Retina (tissue), 1 donor: Measurements from ENCODE around the gene ANKS3.

ENCODE experiments used
- DNase-seq: peaks from one replicate; pipeline ENCODE4 v3.0.0-alpha.2; 2016

ANKS3 gene

DNA sequence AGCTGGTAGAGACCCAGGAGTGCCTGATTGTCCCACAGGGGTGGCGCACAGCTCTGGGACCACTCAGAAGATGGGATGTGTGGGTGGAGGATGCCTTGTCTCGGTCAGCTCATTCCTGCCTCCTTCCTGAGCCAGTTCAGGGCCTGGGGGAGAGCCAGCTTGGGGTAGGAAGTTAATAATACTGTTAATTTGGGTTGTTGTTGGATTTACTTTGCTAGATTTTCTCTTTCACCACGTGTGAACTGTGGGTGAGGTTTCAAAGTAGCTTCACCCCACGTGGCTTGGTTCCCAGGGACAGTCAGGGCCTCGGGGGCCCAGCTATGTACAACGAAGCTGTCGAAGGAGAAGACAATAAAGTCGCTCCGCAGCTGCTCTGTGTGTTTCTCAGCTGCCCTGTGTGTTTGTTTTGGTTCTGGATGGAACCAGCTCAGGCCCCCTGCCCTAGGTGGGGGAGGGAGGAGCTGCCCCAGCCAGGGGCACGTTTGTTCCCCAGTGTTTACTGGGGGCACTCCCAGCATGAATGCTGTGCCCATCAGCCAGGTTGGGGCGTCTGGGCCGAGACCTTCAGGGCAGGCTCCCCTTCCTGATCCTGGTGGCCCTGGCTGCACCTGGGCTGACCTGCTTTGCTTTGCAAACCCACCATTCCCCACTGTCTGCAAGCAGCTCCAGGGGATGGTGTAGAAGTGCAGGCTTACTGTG lies 38.4 kb downstream of the ANKS3 start:
- no peak for DNase-seq

DNA sequence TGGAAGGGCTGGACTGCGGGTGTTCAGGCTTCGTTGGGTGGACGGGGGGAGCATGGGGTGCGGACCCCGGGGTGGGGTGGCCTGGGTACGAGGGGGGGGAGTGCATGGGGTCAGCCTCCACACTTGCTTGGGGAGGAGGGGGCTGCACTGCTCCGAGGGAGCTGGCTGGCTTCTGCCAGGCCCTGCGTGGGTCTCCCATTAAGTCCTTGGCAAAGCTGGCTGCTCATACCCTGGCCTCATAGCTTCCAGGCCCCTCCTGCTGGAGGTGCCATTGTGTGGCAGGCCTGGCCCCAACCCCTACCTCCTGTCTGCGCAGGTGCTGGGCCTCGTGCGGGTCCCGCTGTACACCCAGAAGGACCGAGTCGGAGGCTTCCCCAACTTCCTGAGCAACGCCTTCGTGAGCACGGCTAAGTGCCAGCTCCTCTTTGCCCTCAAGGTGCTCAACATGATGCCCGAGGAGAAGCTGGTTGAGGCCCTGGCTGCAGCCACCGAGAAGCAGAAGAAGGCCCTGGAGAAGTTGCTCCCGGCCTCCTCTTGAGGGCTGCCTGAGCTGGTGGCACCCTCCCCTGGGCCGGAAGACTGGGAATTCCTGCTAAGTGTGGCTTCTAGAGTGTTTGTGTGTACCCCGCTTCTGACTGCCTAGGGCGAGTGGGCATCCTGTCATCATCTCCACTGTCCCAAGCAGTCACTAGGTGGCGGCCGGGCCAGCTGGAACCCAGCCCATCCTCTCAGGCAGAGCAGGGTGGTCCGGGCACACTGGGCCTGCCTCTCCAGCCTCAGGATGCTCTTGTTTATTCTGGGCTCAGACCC lies 39.2 kb downstream of the ANKS3 start:
- no peak for DNase-seq

DNA sequence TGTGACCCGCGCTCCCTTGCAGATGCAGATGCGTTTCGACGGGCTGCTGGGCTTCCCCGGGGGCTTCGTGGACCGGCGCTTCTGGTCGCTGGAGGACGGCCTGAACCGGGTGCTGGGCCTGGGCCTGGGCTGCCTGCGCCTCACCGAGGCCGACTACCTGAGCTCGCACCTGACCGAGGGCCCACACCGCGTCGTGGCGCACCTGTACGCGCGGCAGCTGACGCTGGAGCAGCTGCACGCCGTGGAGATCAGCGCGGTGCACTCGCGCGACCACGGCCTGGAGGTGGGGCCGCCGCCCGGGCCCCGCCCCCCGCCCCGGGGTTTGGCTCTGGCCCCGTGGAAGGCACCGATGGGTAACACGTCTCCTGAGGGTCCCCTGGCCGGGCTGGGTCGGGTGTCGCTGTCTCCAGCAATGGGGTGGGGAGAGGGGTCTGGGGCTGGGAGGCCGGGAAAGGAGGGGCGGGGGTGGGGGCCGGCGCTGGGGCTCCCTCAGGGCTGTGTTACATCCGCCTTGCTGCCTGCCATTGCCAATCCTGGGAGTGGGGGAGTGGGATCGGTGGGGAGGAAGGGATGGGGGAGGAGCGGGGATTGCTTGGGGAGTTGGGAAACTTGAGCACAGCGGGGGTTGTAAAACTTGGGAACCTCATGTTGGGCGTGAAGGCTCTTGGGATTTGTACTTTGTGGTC lies 40.0 kb downstream of the ANKS3 start:
- no peak for DNase-seq

DNA sequence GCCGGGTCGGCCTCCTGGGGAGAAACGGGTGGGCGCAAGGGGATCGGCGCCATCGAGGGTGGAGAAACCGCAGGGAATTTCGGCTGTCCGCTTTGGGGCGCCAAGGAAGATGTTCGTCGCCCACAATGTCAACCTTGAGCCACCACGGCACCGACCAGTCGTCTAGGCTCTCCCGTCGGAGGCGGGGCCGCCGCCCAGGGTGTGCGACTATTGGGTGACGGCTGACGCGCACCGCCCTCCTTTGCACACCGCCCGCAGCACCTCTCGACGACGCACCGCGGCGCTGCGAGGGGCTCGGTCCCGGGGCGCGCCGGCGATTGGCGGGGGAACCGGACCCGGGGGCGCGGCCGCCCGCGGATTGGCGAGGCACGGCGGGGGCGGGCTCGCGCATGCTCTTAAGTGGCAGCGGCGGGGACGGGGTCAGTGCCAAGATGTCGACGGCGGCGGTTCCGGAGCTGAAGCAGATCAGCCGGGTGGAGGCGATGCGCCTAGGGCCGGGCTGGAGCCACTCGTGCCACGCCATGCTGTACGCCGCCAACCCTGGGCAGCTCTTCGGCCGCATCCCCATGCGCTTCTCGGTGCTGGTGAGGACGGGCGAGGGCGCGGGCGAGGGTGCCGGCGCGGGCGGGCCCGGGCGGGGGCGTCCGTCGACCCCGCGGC lies 40.6 kb downstream of the ANKS3 start, which contains the start of gene NUDT16L1:
NUDT16L1 (plus strand) TSS at position 267 of the 660 bp plus-strand sequence; CDS start at position 432, 165 bp downstream.
- DNase-seq, result peak; percentile 95

DNA sequence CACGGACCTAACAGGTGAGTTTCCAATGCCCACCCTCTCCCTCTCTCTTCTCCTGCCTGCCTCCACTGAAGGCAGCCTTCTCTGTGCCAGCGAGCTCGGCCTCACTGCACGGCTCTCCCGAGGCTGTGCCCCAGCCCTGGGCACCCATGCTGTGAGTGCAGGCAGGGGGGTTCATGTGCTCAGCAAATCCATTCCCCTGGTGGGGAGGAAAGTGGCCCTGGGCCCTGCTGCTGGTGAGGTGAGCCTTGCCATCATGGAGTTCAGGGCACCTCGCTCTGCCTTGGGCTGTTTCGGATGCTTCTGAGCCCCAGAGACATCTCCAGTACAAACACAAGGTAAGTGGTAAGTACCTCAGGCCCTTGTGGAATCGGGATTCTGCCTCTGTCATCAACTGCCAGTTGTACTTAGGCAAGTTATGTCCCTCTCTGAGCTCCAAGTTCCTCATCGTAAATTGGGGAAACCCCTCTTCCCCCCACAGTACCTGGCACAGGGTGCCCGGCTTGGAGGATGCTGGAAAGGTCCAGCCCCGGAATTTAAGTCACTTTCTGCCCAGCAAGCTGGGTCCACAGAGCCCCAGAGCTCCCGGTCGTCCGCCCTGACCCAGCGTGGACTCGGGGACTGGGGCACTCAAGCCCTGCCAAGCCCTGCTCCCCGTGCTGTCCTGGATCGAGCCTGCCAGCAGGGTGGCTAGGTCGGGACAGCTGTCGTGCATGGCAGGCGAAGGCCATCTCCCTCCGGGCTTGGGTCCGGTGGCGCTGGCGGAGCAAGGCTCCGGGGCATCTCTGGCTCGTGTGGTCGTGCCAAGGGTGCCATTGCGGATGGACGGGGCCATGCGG lies 41.4 kb downstream of the ANKS3 start:
- no peak for DNase-seq

DNA sequence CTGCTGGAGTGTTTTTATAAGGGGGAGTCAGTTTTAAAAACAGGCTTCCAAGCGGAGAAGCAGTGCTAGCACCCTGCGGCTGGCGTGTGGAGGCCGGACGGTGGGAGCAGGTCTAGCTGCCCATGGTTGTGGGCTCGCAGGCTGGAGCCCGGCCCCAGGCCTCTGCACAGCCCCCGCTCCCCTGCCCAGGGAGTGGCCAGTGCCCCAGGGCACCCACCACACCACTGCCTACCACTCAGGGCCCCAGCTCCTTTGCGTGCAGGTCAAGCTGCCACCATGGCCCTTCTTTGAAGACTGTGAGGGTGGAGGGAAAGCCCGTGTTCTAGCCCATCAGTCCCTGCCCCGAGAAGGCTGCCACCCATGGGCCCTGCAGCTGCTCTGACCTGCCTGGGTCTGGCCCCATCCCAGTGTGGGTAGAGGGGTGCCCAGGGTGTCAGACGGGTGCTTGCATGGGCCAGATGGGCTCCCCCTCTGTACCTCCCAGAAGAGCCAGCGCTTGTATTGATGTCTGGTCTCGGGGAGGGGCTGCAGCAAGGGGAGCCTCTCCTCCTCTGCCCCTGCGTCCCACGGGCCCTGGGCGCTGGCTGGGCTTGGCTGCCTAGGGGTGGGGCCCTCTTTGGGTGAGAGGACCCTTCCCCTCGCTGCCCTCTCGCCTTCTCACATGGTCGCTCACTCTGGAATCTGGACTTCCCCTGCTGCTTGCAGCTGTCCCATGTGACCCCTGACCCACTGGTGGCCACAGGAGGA lies 42.2 kb downstream of the ANKS3 start:
- no peak for DNase-seq

DNA sequence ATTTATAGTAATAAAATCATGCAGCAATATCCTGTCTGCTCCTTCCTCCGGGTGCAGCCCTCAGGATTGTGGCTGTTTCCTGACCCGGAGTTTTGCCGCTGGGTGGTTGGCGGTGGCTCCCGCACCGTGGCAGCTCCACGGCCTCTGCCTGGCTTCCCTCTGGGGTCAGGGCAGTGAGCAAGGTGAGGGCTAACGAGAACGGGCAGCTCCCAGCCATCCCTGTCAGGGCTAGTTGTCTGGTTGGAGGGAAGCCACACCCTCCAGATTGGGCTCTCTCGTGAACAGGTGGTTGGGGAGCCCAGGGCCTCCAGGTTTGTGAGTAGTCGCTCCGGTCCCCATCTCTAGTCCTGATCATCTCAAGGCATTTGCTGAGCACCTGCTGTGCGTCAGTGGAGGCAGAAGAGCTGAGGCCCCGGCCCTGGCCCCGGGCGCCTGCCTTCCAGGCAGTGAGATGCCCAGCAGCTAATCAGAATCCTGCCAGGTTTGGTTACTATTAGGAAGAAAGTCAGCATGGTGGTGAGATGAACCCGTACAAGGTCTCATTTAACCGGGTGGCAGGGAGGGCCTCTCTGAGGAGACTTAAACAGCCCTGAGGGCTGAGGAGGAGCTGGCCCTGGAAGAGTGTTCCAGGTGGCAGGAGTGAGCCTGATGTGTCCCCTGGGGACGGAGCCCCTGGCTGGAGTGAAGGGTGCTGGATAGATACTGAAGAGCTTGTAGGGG lies 43.0 kb downstream of the ANKS3 start:
- DNase-seq, result no peak

DNA sequence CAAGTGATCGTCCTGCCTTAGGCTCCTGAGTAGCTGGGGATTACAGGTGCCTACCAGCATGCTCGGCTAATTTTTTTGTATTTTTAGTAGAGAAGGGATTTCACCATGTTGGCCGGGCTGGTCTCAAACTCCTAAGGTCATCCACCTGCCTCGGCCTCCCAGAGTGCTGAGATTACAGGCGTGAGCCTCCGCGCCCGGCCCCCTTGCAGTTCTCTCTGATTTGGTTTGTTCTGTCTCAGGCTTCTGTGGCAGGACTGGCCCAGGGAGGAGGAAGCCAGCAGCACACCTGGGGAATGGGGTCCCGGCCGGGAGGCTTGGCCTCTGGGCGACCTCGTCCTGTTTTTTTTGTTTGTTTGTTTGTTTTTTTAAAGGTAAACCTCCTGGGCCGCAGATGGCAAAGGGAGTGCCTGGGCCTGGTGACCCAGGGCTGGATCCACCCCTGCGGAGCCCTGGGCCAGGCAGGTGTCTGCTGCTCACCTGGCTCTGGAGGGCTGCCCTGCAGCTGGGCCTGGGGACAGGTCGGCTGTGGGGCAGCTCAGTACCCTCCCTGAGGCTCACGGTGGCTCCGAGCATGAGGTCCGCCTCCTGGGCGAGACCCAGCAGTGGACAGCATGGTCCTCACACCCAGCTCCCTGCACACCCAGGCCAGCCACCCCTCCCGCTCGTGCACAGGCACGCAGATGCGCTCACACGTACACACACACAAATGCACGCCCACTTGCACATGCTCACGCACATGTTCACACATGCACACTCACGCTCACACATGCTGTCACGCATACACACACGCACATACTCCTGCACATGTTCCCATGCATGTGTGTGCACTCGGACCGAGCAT lies 44.0 kb downstream of the ANKS3 start:
- DNase-seq, result no peak

DNA sequence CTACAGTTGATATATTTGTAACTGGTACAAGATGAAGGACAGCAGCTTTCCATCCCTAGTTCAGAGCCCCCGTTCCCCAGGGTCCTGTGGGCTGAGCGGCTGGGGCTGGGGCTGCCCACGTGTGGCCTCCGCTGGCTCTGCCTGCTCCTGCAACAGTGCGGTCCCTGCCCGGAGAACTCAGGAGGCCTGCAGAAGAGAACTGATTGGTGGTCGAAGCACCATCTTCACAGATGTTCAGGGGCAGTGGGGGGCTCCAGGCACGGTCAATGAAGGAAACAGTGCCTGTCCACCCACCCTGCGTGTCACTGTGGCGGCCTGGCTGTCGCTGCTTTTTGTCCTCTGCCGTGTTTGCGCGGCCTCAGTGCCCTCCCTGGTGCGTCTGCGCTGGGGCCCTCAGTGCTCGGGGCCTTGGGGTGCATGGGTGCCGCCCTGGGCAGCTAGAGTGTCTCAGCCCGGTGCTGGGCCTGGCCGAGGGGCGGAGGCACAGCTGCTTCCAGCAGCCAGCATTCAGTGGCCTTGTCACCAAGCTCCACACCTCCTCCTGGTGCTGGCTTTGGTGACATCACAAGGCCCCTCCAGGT lies 44.9 kb downstream of the ANKS3 start:
- DNase-seq, result no peak

DNA sequence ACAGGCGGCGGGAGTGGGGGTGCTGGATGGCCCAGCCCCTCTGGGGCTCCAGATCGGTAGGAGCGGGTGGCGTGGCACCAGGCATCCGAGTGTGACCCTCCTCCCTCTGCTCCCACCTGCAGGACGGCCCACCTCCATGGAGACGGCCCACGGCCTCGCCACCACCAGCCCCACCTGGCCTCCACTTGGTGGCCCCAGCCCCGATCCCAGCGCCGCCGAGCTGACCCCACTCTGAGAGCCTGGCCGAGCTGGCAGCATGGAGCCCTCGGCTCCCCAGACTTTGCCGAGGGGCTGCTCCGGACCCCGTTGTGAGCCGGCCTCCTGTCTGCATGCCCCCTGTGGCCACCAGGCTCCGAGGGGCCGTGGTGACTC lies 45.4 kb downstream of the ANKS3 start:
- DNase-seq, result no peak

DNA sequence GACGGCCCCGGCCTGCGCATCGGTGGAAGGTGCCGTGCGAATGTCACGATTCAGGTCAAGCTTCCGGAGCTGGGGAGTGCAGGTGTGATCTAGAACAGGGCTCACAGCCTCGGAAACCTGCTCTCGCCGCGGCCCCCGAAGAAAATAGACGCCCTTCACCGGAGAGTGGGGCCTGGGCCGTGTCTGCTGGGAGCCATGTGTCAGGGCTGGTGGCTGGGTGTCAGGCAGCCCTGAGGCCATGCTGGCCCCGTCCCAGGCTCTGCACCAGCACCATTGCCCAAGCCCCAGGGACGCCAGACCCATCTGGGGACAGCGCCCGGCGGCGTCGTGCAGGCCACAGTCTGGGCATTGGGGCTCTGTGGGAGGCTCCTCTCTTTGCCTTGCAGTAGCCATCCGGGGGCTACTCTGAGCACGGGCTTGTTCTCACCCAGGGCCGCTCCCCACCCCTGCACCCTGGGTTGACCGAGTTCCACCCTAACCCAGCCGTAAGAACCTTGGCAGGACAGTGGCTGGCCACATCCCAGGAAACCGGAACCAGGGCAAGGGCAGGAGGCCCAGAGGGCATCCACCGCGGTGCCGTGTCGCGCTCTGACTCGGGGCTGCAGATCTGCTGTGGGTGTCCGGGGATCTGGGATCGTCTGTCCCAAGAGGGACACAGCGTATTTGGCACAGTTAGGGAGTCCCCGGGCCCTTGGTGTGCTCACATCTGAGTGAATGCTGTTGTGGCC lies 46.0 kb downstream of the ANKS3 start:
- DNase-seq, result no peak

DNA sequence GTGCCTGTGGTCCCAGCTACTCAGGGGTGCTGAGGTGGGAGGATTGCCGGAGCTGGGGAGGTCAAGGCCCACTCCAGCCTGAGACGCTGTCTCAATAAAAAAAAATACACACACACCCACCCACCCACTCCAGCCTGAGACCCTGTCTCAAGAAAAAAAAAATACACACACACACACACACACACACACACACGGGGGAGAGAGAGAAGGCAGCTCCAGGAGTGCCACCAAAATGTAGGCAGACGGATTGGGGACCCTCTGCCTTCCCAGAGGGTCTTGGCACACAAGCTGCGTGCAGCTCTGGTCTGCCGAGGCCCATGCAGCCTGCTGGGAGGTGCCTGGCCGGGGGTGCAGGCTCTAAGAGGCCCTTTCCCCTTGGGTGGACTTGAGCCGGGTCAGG lies 46.7 kb downstream of the ANKS3 start:
- no peak for DNase-seq

DNA sequence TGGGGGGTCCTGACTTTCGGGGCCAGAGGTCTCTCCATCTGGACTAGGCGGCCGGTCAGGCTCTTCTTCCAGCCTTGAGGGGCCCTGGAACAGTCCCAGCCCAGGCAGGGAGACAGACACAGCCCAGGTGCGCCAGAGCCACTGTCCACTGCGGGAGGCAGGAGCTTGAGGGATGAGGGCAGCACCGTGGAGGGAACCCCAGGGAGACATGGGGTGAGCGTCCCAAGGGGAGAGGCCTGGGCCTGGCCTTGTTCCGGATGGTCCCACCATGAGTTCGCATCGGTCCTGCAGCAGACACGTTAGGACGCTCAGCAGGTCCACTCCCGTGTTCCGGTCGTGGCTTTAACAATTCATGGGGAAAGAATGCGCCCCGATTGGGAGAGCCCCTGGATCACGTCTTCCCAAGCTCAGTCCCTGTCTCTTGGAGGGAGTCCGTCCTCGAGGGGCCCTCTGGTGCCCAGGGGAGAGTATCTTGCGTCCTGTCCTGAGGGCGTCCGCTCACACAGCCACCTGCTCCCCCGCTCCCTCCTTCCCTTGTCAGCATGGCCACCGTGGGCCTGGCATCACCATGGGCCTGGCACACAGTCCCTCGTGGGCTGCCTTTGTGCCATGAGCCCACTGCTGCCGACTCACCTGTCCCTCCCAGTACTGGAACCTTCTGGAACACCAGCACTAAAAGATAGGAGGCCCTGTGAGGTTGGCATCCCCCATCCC lies 47.4 kb downstream of the ANKS3 start:
- no peak for DNase-seq

DNA sequence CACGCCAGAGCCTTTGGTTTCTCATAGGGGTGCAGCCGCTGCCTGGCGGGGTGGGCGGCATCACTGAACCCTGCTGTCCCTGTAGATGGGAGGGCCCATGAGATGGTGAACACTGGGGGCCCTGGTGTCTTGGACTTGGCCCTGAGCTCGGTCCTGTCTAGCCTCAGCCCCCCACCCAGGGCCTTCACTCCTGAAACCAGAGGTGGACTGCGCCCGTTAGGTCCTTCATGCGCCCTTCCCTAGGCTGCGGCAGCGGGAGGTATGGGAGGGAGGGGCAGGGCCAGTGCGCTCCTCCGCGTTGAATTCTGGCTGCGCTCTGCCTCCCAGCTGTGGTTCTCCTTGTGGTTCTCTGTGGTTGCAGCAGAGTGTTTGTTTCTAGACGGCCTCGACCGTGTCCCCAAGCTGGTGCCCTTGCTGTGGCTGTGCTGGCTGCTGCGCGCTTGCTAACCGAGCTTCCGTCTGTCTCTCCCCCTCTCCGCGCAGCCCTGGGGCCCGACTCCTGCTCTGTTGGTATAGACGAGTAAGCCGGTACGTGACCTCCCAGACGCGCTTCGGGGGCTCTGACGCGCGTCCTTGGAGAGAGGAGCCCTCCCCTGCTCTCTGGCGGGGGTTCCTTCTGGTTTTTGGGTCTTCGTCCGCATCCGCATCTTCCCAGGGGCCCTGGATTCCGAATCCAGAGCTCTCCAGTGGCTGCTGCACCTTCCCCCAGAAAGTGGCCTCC lies 48.1 kb downstream of the ANKS3 start:
- DNase-seq, result no peak

DNA sequence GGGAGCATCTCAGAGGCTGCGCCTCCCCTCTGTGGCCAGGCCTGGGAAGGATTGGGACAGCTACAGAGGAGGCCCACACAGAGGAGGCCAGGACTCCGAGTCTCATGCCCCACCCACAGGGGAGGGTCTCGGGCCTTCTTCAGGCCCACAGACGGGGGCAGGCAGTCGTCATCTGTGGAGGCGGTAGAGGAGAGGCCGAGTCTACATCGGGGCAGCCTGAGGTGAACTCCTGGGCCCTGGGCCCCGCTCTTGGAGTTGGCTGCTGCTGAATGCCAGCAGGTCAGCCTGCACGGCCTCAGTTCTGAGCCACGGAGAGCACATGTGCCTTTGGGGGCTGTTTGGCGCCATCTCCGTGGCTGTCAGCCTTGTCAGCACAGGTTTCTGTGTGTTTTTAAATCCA lies 48.8 kb downstream of the ANKS3 start:
- DNase-seq, result no peak

DNA sequence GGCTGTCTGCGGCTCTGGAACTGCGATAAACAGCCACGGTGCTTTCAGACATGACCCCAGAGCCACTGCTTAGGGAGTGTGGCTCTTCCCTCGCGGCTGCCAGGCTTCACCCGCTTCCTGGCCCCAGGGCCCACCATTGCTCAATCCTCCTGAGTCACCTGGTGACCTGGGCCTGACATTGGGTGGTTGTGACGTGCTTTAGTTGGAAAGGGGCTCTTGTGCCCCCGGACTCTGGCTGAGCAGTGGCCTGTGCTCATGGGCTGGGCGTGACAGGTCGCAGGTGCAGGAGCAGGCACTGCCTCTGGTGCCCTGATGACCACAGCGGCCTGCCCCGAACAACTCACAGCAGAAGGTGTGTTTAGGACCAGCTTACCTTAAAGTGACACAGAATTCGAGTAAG lies 49.3 kb downstream of the ANKS3 start:
- DNase-seq, result no peak

DNA sequence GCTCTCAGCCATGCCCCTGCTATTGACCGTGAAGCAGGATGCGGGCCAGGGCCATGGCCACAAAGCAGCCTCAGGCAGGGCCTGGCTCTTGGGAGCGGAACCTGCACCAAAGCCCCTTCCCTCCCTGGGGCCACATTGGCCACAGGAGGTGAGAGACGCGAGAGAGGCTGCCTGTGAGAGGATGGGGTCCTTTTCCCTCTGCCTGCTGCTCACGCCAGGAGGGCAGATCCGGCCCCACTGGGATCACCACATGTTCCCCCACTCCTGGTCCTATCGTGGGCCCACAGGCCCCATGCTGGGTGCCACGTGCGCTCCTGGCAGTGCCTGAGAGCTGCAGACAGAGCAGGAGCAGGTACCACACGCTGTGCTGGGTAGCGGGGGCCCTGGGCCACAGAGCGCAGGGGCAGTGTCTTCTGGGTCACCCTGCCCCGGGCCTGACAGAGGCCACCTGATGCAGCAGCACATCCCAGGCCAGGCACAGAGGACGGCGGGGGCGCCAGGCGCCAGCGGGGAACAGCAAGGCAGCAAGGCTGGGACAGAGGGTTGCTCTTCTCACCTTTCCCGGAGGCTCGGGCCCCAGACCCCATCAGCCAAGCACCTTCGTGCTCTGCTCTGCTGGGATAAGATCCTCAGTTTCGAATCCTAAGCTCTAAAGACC lies 49.9 kb downstream of the ANKS3 start:
- no peak for DNase-seq
